ENCODE results near the gene PAPSS2. TPM values are rescaled to one million over a fixed set of nuclear protein-coding genes. Genes with fewer than 3 reads are reported as not detected.
"Not testable (repeated sequence)": the region's sequence is repeated elsewhere in the genome, so short reads cannot be mapped to it uniquely, and the experiment has no call there.

Gene PAPSS2
- 131 and 417 TPM in 2 replicates for total RNA-seq

DNA sequence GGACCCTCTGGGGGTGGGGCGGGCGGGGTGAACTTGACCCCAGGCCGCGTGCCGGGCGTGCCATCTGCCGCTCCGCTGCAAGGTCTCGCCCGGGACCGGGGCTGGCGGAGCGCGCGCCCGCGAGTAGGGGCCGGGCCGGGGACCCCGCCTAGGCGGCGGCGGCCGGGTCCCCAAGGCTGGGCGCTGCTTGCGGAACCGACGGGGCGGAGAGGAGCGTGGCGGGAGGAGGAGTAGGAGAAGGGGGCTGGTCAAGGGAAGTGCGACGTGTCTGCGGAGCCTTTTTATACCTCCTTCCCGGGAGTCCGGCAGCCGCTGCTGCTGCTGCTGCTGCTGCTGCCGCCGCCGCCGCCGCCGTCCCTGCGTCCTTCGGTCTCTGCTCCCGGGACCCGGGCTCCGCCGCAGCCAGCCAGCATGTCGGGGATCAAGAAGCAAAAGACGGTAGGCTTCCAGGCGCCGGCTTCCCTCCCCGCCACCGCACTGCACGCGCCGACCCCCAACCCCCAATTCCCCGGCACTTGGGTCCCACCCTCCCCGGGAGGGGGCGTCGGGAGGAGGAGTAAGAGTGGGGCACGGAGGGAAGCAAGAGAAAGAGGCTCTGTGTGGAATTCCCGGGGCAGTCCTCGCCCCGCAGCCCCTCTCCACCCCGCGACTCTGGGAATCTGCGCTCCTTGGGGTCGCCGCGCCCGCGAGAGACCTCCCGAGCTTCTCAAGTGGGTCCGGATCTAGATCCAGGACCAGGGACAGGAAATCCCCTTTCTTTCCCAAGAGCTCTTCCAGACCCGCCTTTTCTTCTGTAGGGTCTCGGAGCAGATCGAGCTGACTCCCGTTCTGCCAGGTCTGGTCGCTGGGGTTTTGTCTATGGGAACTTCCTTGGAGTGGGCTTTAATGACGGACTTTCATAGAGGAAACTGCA, at the start of gene PAPSS2:
Gene PAPSS2 (plus strand): TSS at position 308 of the 913 bp plus-strand sequence. CDS start 104 bp downstream, at position 412.
- H3K4me3 ChIP-seq (ENCODE audit: low read depth, low read length), result peak within 1 kb of the TSS; percentile 100
- peak; percentile 76 for DNase-seq (ENCODE audit: low read depth)

GRCh38 chr10:87611341-87611740, 48.3 kb upstream of the PAPSS2 start:
- not testable (repeated sequence) for DNase-seq (ENCODE audit: low read depth)

More for the DNA sequence above, at the start of gene PAPSS2:
- TF ChIP-seq, protein P1, sequence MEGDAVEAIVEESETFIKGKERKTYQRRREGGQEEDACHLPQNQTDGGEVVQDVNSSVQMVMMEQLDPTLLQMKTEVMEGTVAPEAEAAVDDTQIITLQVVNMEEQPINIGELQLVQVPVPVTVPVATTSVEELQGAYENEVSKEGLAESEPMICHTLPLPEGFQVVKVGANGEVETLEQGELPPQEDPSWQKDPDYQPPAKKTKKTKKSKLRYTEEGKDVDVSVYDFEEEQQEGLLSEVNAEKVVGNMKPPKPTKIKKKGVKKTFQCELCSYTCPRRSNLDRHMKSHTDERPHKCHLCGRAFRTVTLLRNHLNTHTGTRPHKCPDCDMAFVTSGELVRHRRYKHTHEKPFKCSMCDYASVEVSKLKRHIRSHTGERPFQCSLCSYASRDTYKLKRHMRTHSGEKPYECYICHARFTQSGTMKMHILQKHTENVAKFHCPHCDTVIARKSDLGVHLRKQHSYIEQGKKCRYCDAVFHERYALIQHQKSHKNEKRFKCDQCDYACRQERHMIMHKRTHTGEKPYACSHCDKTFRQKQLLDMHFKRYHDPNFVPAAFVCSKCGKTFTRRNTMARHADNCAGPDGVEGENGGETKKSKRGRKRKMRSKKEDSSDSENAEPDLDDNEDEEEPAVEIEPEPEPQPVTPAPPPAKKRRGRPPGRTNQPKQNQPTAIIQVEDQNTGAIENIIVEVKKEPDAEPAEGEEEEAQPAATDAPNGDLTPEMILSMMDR (IDR thresholded peaks at IDR 0.05; ENCODE audit: insufficient read depth, low read depth, low read length), result no peak

GRCh38 chr10:87612115-87612514, 47.6 kb upstream of the PAPSS2 start:
- H3K4me3 ChIP-seq (ENCODE audit: low read depth, low read length), result no peak overlapping the region
- DNase-seq (ENCODE audit: low read depth), result no peak
- TF ChIP-seq, protein P1 (IDR thresholded peaks at IDR 0.05; ENCODE audit: insufficient read depth, low read depth, low read length), result no peak

More at GRCh38 chr10:87611341-87611740, 48.3 kb upstream of the PAPSS2 start:
- not testable (repeated sequence) for H3K4me3 ChIP-seq (ENCODE audit: low read depth, low read length)

- peak; percentile 6 for DNase-seq (ENCODE audit: low read depth)
- H3K4me3 ChIP-seq (ENCODE audit: low read depth, low read length), result no peak overlapping the region
- TF ChIP-seq, protein P1 (IDR thresholded peaks at IDR 0.05; ENCODE audit: insufficient read depth, low read depth, low read length), result no peak
Observed at GRCh38 chr10:87613751-87614150, 45.9 kb upstream of the PAPSS2 start.

- TF ChIP-seq, protein P1 (IDR thresholded peaks at IDR 0.05; ENCODE audit: insufficient read depth, low read depth, low read length), result no peak
- no peak for DNase-seq (ENCODE audit: low read depth)
- H3K4me3 ChIP-seq (ENCODE audit: low read depth, low read length), result no peak overlapping the region
Observed at GRCh38 chr10:87615856-87616255, 43.8 kb upstream of the PAPSS2 start.

- DNase-seq (ENCODE audit: low read depth), result no peak
- TF ChIP-seq, protein P1 (IDR thresholded peaks at IDR 0.05; ENCODE audit: insufficient read depth, low read depth, low read length), result no peak
- no peak overlapping the region for H3K4me3 ChIP-seq (ENCODE audit: low read depth, low read length)
Observed at GRCh38 chr10:87617503-87617902, 42.2 kb upstream of the PAPSS2 start.

- no peak overlapping the region for H3K4me3 ChIP-seq (ENCODE audit: low read depth, low read length)
- TF ChIP-seq, protein P1 (IDR thresholded peaks at IDR 0.05; ENCODE audit: insufficient read depth, low read depth, low read length), result no peak
- DNase-seq (ENCODE audit: low read depth), result peak; percentile 61
Observed at GRCh38 chr10:87618566-87619423, 40.9 kb upstream of the PAPSS2 start.
